Kidney epithelial cell (primary cell): Measurements from ENCODE around the gene CARD19. TPM values are rescaled to one million over a fixed set of nuclear protein-coding genes. Genes with fewer than 3 reads are reported as not detected.
"Not testable (repeated sequence)": the region's sequence is repeated elsewhere in the genome, so short reads cannot be mapped to it uniquely, and the experiment has no call there.

Experiments
- DNase-seq: peaks from one replicate; pipeline ENCODE4 v3.0.0-alpha.2; 2010; ENCODE audit warnings: low read depth
- H3K27me3 ChIP-seq: 2 replicates; pipeline ENCODE4 v1.6.0; 2011; ENCODE audit warnings: low read length; ENCODE audit not compliant: control insufficient read depth, insufficient read depth
- H3K36me3 ChIP-seq: 2 replicates; pipeline ENCODE4 v1.5.1; 2011; ENCODE audit warnings: low read length; ENCODE audit not compliant: control insufficient read depth, insufficient read depth
- H3K4me3 ChIP-seq: 2 replicates; pipeline ENCODE4 v1.5.1; 2011; ENCODE audit warnings: low read depth, mild to moderate bottlenecking, control low read depth, low read length
- CTCF ChIP-seq: IDR thresholded peaks from 2 replicates; pipeline ENCODE4 v1.5.1; 2011; ENCODE audit warnings: mild to moderate bottlenecking, moderate library complexity, low read length, control low read depth, inconsistent platforms; ENCODE audit not compliant: insufficient read depth, poor library complexity, severe bottlenecking
- total RNA-seq: library from RNA; depleted of rRNA; stranded (reverse); fragments of >200 nt; gene quantifications from 2 replicates; pipeline ENCODE4 v1.2.3, GENCODE V29; 2015

Gene CARD19
- total RNA-seq, 1 donor from 2014 or later: 32.6 TPM

- TF ChIP-seq CTCF: no peak
- no peak for DNase-seq
- H3K36me3 ChIP-seq: no peaks in the 10 kb centered on the region
- no peaks in the 10 kb centered on the region for H3K27me3 ChIP-seq
- peak overlapping the region; percentile 79 for H3K4me3 ChIP-seq
These were observed 880 bp downstream of the CARD19 start for GRCh38 chr9:93096811-93097382.

DNA sequence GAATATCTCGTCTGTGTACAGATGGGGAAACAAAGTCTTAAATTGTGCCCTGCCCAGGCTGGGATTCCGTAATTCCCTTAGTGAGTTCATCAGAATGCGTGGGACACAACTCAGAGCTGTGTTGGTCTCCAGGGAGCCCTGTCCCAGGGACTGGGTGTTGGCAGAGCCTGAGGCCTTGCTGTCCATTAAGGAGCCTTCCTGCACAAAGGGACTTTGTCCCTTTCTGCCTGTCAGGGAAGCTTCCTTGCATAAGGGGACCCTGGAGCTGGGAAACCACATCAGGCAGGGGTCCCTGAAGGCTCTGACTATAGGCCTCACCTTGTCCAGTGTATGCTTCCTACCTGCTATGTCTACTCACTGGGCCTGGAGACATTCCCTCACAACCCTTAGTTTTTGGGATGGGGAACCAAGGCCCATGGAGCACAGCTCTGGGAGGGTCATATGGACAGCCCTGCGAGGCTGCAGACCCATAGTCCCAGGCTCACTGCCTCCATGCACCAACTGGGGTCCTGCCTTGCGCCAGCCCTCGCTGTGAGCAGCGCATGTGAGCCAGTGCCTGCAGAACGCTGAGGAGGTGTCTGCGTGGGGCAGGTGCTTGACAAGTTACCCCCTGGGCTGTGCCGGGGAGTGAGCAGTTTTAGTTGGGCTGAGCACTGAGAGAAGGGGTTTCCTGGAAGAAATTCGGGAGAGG lies 1.6 kb downstream of the CARD19 start:
- DNase-seq: no peak
- Histone ChIP-seq H3K36me3 (no peaks in the 10 kb centered on the region), H3K27me3 (no peaks in the 10 kb centered on the region), H3K4me3 (peak overlapping the region; percentile 79)
- TF ChIP-seq CTCF: no peak

GRCh38 chr9:93098236-93098946 lies 2.4 kb downstream of the CARD19 start:
- H3K27me3 ChIP-seq: no peaks in the 10 kb centered on the region
- DNase-seq: peak; percentile 90
- H3K4me3 ChIP-seq: no peak overlapping the region
- no peak for TF ChIP-seq CTCF
- H3K36me3 ChIP-seq: no peaks in the 10 kb centered on the region

- no peaks in the 10 kb centered on the region for H3K27me3 ChIP-seq
- H3K36me3 ChIP-seq: no peaks in the 10 kb centered on the region
- TF ChIP-seq CTCF: no peak
- no peak for DNase-seq
- no peak overlapping the region for H3K4me3 ChIP-seq
These were observed 3.7 kb downstream of the CARD19 start for GRCh38 chr9:93099551-93100275.

DNA sequence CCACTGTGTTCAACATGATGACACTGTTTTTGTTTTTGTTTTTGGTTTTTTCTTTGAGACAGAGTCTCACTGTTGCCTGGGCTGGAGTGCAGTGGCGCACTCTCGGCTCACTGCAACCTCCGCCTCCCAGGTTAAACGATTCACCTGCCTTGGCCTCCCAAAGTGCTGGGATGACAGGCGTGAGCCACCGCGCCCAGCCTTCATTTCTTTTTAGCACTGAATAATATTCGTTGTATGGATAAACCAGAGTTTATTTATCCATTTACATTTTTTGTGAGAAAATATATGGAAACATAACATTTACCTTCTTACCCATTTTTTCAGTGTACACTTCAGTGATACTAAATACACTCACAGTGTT lies 4.2 kb downstream of the CARD19 start:
- Histone ChIP-seq H3K36me3 (no peaks in the 10 kb centered on the region), H3K27me3 (no peaks in the 10 kb centered on the region), H3K4me3 (no peak overlapping the region)
- DNase-seq: no peak
- no peak for TF ChIP-seq CTCF

DNA sequence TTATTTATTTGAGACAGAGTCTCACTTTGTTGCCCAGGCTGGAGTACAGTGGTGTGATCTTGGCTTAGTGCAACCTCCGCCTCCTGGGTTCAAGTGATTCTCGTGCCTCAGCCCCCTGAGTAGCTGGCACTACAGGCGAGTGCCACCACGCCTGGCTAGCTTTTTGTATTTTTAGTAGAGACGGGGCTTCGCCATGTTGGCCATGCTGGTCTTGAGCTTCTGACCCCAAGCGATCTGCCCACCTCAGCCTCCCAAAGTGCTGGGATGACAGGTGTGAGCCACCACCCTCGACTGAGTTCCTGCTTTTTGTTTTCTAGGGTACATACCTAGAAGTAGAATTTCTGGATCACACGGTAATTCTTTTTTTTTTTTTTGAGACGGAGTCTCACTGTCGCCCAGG lies 5.1 kb downstream of the CARD19 start:
- not testable (repeated sequence) for H3K36me3 ChIP-seq, H3K4me3 ChIP-seq, H3K27me3 ChIP-seq, DNase-seq
